ENCODE data around the gene DHX29. TPM values are rescaled to one million over a fixed set of nuclear protein-coding genes. Genes with fewer than 3 reads are reported as not detected.

The DHX29 gene
- total RNA-seq, 1 donor from 2014 or later, result 20.7 TPM

- Histone ChIP-seq H3K27ac (no peak overlapping the region), H3K4me1 (no peaks in the 10 kb centered on the region), H3K9me3 (no peaks in the 10 kb centered on the region), H3K4me3 (no peak overlapping the region), H3K36me3 (peaks cover 69% of the 10 kb centered on the region), H3K27me3 (no peaks in the 10 kb centered on the region)
- intact Hi-C loops (cut with DNase I), result no loop called here
- DNase-seq, result no peak
- peak; percentile 91 for TF ChIP-seq CTCF (IDR thresholded peaks at IDR 0.05)
- ATAC-seq, result peak; percentile 64
Measured at GRCh38 chr5:55344392-55344992, 37.0 kb upstream of the DHX29 start.

- TF ChIP-seq CTCF (IDR thresholded peaks at IDR 0.05), result no peak
- intact Hi-C loops (cut with DNase I), result no loop called here
- Histone ChIP-seq H3K36me3 (peaks cover 60% of the 10 kb centered on the region), H3K27me3 (no peaks in the 10 kb centered on the region), H3K27ac (no peak overlapping the region), H3K4me1 (no peaks in the 10 kb centered on the region), H3K4me3 (no peak overlapping the region), H3K9me3 (no peaks in the 10 kb centered on the region)
- ATAC-seq, result no peak
- DNase-seq, result no peak
Measured at GRCh38 chr5:55343609-55344008, 36.1 kb upstream of the DHX29 start.

GRCh38 chr5:55343107-55343506, 35.6 kb upstream of the DHX29 start:
- Histone ChIP-seq H3K36me3 (peaks cover 55% of the 10 kb centered on the region), H3K4me1 (no peaks in the 10 kb centered on the region), H3K27ac (no peak overlapping the region), H3K4me3 (no peak overlapping the region), H3K9me3 (no peaks in the 10 kb centered on the region), H3K27me3 (no peaks in the 10 kb centered on the region)
- intact Hi-C loops (cut with DNase I), result no loop called here
- no peak for TF ChIP-seq CTCF (IDR thresholded peaks at IDR 0.05)
- DNase-seq (no peak), ATAC-seq (no peak)

- no peak for TF ChIP-seq CTCF (IDR thresholded peaks at IDR 0.05)
- Histone ChIP-seq H3K9me3 (no peaks in the 10 kb centered on the region), H3K27me3 (no peaks in the 10 kb centered on the region), H3K36me3 (peaks cover 20% of the 10 kb centered on the region), H3K4me1 (no peaks in the 10 kb centered on the region), H3K4me3 (no peak overlapping the region), H3K27ac (no peak overlapping the region)
- intact Hi-C loops (cut with DNase I), result no loop called here
- ATAC-seq, result no peak
- no peak for DNase-seq
Measured at GRCh38 chr5:55338810-55339243, 31.3 kb upstream of the DHX29 start.

- ATAC-seq (no peak), DNase-seq (no peak)
Measured at GRCh38 chr5:55338092-55338613, 30.7 kb upstream of the DHX29 start.

More at GRCh38 chr5:55338092-55338613, 30.7 kb upstream of the DHX29 start:
- no peak for TF ChIP-seq CTCF (IDR thresholded peaks at IDR 0.05)
- intact Hi-C loops (cut with DNase I), result no loop called here
- no peaks in the 10 kb centered on the region for H3K4me1 ChIP-seq
- H3K27ac ChIP-seq, result no peak overlapping the region
- no peak overlapping the region for H3K4me3 ChIP-seq
- H3K27me3 ChIP-seq, result no peaks in the 10 kb centered on the region
- H3K36me3 ChIP-seq, result peaks cover 14% of the 10 kb centered on the region
- no peaks in the 10 kb centered on the region for H3K9me3 ChIP-seq
